ENCODE results near the gene DYNLT1. TPM values are rescaled to one million over a fixed set of nuclear protein-coding genes. Genes with fewer than 3 reads are reported as not detected.

Gene DYNLT1
- polyA plus RNA-seq, 1 donor from 2014 or later, result 320 TPM

DNA sequence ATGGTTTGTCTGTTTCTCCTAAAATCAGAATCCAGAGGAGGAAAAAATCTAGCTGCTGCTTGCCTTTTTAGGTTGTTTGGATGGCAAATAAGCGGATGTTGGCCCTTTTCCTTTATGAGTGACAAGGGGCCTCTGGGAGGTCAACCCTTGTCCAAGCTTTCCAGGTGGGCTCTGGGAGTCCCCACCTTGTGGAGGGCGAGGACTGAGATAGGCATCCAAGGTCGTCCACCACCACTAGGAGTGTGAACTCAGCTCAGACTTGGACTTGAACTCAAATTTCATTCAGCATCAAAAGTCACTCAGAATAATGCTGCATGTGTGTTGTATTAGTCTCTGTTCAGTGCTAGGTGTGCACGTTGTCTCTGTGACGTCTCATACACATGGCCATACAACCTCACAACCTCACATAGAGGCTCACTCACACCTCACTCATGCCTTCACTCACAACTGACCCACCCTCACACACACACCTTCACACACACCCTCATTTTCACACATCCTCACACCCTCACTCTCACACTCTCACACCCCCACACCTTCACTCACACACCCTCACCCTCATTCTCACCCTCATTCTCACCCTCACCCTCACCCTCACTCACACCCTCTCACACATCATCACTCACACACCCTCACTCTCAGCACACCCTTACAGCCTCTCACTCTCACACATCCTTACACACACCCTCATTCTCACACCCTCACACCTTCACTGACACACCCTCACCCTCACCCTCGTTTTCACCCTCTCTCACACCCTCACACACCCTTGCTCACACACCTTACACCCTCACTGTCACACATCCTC is 18.0 kb downstream of the DYNLT1 start:
- H3K9me3 ChIP-seq (ENCODE audit: low read length), result no peaks in the 10 kb centered on the region
- no peak overlapping the region for H3K4me2 ChIP-seq (ENCODE audit: low read length)
- no peaks in the 10 kb centered on the region for H3K79me2 ChIP-seq (replicated peaks; ENCODE audit: insufficient read depth, low read length)
- no peak overlapping the region for H3K4me3 ChIP-seq (ENCODE audit: low read length)
- peaks cover 8% of the 10 kb centered on the region for H3K36me3 ChIP-seq (ENCODE audit: insufficient read depth, low read length)
- H3K9me2 ChIP-seq (ENCODE audit: insufficient read depth, low read length), result no peaks in the 10 kb centered on the region
- H2AFZ ChIP-seq (ENCODE audit: low read depth, low read length), result no peak overlapping the region
- no peaks in the 10 kb centered on the region for H4K20me1 ChIP-seq (ENCODE audit: insufficient read depth)
- H3K27ac ChIP-seq (ENCODE audit: low read length), result no peak overlapping the region
- no peak overlapping the region for H3K9ac ChIP-seq (ENCODE audit: low read length)
- TF ChIP-seq POLR2AphosphoS5 (IDR thresholded peaks at IDR 0.05) (no peak), EP300 (conservative IDR thresholded peaks at IDR 0.05; ENCODE audit: poor library complexity, severe bottlenecking) (no peak), TAF1 (IDR thresholded peaks at IDR 0.05; ENCODE audit: low read depth) (no peak), MXI1 (conservative IDR thresholded peaks at IDR 0.05; ENCODE audit: poor library complexity, severe bottlenecking) (no peak), SMC3 (conservative IDR thresholded peaks at IDR 0.05; ENCODE audit: poor library complexity) (no peak), RAD21 (conservative IDR thresholded peaks at IDR 0.05) (no peak), EZH2 (IDR thresholded peaks at IDR 0.05; ENCODE audit: borderline replicate concordance, insufficient read depth, low read length, poor library complexity, severe bottlenecking) (no peak)
- TF ChIP-seq, protein P1, sequence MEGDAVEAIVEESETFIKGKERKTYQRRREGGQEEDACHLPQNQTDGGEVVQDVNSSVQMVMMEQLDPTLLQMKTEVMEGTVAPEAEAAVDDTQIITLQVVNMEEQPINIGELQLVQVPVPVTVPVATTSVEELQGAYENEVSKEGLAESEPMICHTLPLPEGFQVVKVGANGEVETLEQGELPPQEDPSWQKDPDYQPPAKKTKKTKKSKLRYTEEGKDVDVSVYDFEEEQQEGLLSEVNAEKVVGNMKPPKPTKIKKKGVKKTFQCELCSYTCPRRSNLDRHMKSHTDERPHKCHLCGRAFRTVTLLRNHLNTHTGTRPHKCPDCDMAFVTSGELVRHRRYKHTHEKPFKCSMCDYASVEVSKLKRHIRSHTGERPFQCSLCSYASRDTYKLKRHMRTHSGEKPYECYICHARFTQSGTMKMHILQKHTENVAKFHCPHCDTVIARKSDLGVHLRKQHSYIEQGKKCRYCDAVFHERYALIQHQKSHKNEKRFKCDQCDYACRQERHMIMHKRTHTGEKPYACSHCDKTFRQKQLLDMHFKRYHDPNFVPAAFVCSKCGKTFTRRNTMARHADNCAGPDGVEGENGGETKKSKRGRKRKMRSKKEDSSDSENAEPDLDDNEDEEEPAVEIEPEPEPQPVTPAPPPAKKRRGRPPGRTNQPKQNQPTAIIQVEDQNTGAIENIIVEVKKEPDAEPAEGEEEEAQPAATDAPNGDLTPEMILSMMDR (IDR thresholded peaks at IDR 0.05; ENCODE audit: poor library complexity, severe bottlenecking), result no peak
- TF ChIP-seq, protein P2, sequence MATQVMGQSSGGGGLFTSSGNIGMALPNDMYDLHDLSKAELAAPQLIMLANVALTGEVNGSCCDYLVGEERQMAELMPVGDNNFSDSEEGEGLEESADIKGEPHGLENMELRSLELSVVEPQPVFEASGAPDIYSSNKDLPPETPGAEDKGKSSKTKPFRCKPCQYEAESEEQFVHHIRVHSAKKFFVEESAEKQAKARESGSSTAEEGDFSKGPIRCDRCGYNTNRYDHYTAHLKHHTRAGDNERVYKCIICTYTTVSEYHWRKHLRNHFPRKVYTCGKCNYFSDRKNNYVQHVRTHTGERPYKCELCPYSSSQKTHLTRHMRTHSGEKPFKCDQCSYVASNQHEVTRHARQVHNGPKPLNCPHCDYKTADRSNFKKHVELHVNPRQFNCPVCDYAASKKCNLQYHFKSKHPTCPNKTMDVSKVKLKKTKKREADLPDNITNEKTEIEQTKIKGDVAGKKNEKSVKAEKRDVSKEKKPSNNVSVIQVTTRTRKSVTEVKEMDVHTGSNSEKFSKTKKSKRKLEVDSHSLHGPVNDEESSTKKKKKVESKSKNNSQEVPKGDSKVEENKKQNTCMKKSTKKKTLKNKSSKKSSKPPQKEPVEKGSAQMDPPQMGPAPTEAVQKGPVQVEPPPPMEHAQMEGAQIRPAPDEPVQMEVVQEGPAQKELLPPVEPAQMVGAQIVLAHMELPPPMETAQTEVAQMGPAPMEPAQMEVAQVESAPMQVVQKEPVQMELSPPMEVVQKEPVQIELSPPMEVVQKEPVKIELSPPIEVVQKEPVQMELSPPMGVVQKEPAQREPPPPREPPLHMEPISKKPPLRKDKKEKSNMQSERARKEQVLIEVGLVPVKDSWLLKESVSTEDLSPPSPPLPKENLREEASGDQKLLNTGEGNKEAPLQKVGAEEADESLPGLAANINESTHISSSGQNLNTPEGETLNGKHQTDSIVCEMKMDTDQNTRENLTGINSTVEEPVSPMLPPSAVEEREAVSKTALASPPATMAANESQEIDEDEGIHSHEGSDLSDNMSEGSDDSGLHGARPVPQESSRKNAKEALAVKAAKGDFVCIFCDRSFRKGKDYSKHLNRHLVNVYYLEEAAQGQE (IDR thresholded peaks at IDR 0.05; ENCODE audit: borderline replicate concordance), result no peak
- no peaks in the 10 kb centered on the region for H3K27me3 ChIP-seq (ENCODE audit: insufficient read depth, low read depth, low read length)
- no peaks in the 10 kb centered on the region for H3F3A ChIP-seq (ENCODE audit: insufficient read depth, low read length, poor library complexity, severe bottlenecking)

DNA sequence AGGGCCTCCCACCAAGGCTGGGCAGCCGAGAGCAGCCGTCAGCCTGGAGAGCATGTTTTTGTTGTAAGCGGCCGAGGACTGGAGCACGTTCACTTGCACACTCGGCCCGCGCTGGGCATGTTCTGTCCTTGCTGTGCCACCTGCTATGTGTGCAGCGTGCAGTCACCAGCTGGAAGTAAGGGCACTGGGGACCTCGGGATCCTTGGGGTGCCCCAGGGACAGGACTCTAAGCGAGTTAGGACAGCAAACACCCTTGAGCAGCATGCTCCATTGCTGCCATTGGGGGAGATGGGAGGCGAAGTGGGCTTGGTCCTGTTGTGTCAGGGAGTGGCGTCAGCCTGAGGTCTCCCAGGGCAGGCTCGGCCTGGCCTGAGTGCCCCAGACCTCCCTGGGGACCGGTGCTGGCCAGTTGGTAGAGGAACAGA is 18.6 kb downstream of the DYNLT1 start:
- Histone ChIP-seq H3K4me3 (ENCODE audit: low read length) (no peak overlapping the region), H3K27me3 (ENCODE audit: insufficient read depth, low read depth, low read length) (no peaks in the 10 kb centered on the region), H3K27ac (ENCODE audit: low read length) (no peak overlapping the region), H3K79me2 (replicated peaks; ENCODE audit: insufficient read depth, low read length) (no peaks in the 10 kb centered on the region), H3K4me2 (ENCODE audit: low read length) (no peak overlapping the region), H4K20me1 (ENCODE audit: insufficient read depth) (no peaks in the 10 kb centered on the region), H3K9ac (ENCODE audit: low read length) (no peak overlapping the region), H3K36me3 (ENCODE audit: insufficient read depth, low read length) (peaks cover 8% of the 10 kb centered on the region), H3K9me2 (ENCODE audit: insufficient read depth, low read length) (no peaks in the 10 kb centered on the region), H2AFZ (ENCODE audit: low read depth, low read length) (no peak overlapping the region), H3K9me3 (ENCODE audit: low read length) (no peaks in the 10 kb centered on the region), H3F3A (ENCODE audit: insufficient read depth, low read length, poor library complexity, severe bottlenecking) (no peaks in the 10 kb centered on the region)
- TF ChIP-seq POLR2AphosphoS5 (IDR thresholded peaks at IDR 0.05), result no peak
- TF ChIP-seq EZH2 (IDR thresholded peaks at IDR 0.05; ENCODE audit: borderline replicate concordance, insufficient read depth, low read length, poor library complexity, severe bottlenecking), result no peak
- no peak for TF ChIP-seq RAD21 (conservative IDR thresholded peaks at IDR 0.05)
- no peak for TF ChIP-seq TAF1 (IDR thresholded peaks at IDR 0.05; ENCODE audit: low read depth)
- no peak for TF ChIP-seq EP300 (conservative IDR thresholded peaks at IDR 0.05; ENCODE audit: poor library complexity, severe bottlenecking)
- TF ChIP-seq MXI1 (conservative IDR thresholded peaks at IDR 0.05; ENCODE audit: poor library complexity, severe bottlenecking), result no peak
- TF ChIP-seq, protein P1 (IDR thresholded peaks at IDR 0.05; ENCODE audit: poor library complexity, severe bottlenecking), result no peak
- no peak for TF ChIP-seq SMC3 (conservative IDR thresholded peaks at IDR 0.05; ENCODE audit: poor library complexity)
- TF ChIP-seq, protein P2 (IDR thresholded peaks at IDR 0.05; ENCODE audit: borderline replicate concordance), result no peak

All from neural cell (in vitro differentiated cells).